Mesothelial cell of epicardium (in vitro differentiated cells): ENCODE data around the gene SLC49A3. TPM values are rescaled to one million over a fixed set of nuclear protein-coding genes. Genes with fewer than 3 reads are reported as not detected.

Experiments used
- DNase-seq, 2 experiments: peaks; one replicate each; pipeline ENCODE4 v3.0.0; 2021; ENCODE audit warnings: low spot score in 2 of 2; ENCODE audit not compliant: unreplicated experiment in 2 of 2
- H3K27ac Mint-ChIP-seq: 2 replicates; pipeline ENCODE4 v1.8.0; 2021; ENCODE audit warnings: mixed read lengths
- H3K27me3 Mint-ChIP-seq: 2 replicates; pipeline ENCODE4 v1.8.0; 2021; ENCODE audit warnings: low read depth, mixed read lengths
- H3K36me3 Mint-ChIP-seq: 2 replicates; pipeline ENCODE4 v1.8.0; 2021; ENCODE audit warnings: mixed read lengths
- H3K4me1 Mint-ChIP-seq: 2 replicates; pipeline ENCODE4 v1.8.0; 2021; ENCODE audit warnings: mixed read lengths
- H3K4me3 Mint-ChIP-seq: 2 replicates; pipeline ENCODE4 v1.8.0; 2021; ENCODE audit warnings: mild to moderate bottlenecking, moderate library complexity, mixed read lengths
- H3K9me3 Mint-ChIP-seq: 2 replicates; pipeline ENCODE4 v1.8.0; 2021; ENCODE audit warnings: mixed read lengths
- CTCF ChIP-seq: fragments of 200-600 bp; sonication (generic); IDR thresholded peaks from one replicate; pipeline ENCODE4 v1.5.0; 2021; ENCODE audit warnings: antibody characterized with exemption; ENCODE audit not compliant: unreplicated experiment
- total RNA-seq: library from RNA; stranded (reverse); gene quantifications from 3 replicates; pipeline ENCODE4 v1.2.1, GENCODE V29; 2021

Gene SLC49A3
- total RNA-seq, 1 donor from 2014 or later: 13.4 TPM

GRCh38 chr4:667545-667925 lies 21.4 kb downstream of the SLC49A3 start:
- H3K27ac Mint-ChIP-seq: no peak overlapping the region
- H3K9me3 Mint-ChIP-seq: no peaks in the 10 kb centered on the region
- no peak overlapping the region for H3K4me3 Mint-ChIP-seq
- no peak for DNase-seq
- H3K36me3 Mint-ChIP-seq: peaks cover 1% of the 10 kb centered on the region
- H3K27me3 Mint-ChIP-seq: no peaks in the 10 kb centered on the region
- peaks cover 2% of the 10 kb centered on the region for H3K4me1 Mint-ChIP-seq
- TF ChIP-seq CTCF: no peak

GRCh38 chr4:666822-667544 lies 22.0 kb downstream of the SLC49A3 start:
- no peak overlapping the region for H3K4me3 Mint-ChIP-seq
- no peak overlapping the region for H3K27ac Mint-ChIP-seq
- no peak for DNase-seq
- H3K36me3 Mint-ChIP-seq: peaks cover 1% of the 10 kb centered on the region
- H3K27me3 Mint-ChIP-seq: no peaks in the 10 kb centered on the region
- TF ChIP-seq CTCF: no peak
- no peaks in the 10 kb centered on the region for H3K9me3 Mint-ChIP-seq
- peaks cover 2% of the 10 kb centered on the region for H3K4me1 Mint-ChIP-seq

GRCh38 chr4:666436-666810 lies 22.5 kb downstream of the SLC49A3 start:
- Mint-ChIP-seq H3K36me3 (peaks cover 1% of the 10 kb centered on the region), H3K4me3 (no peak overlapping the region), H3K9me3 (no peaks in the 10 kb centered on the region), H3K4me1 (peaks cover 2% of the 10 kb centered on the region), H3K27ac (no peak overlapping the region), H3K27me3 (no peaks in the 10 kb centered on the region)
- no peak for DNase-seq
- TF ChIP-seq CTCF: no peak

GRCh38 chr4:665751-666435 lies 23.1 kb downstream of the SLC49A3 start:
- DNase-seq: no peak
- Mint-ChIP-seq H3K27ac (no peak overlapping the region), H3K4me1 (peaks cover 2% of the 10 kb centered on the region), H3K27me3 (no peaks in the 10 kb centered on the region), H3K36me3 (peaks cover 2% of the 10 kb centered on the region), H3K9me3 (no peaks in the 10 kb centered on the region), H3K4me3 (no peak overlapping the region)
- TF ChIP-seq CTCF: no peak

GRCh38 chr4:665381-665750 lies 23.6 kb downstream of the SLC49A3 start:
- no peak for TF ChIP-seq CTCF
- no peak for DNase-seq
- Mint-ChIP-seq H3K4me1 (peaks cover 2% of the 10 kb centered on the region), H3K36me3 (peaks cover 5% of the 10 kb centered on the region), H3K9me3 (no peaks in the 10 kb centered on the region), H3K4me3 (peak overlapping the region; percentile 15), H3K27ac (no peak overlapping the region), H3K27me3 (no peaks in the 10 kb centered on the region)
